ENCODE results near the gene KRTAP4-4. TPM values are rescaled to one million over a fixed set of nuclear protein-coding genes. Genes with fewer than 3 reads are reported as not detected.
"Not testable (repeated sequence)": the region's sequence is repeated elsewhere in the genome, so short reads cannot be mapped to it uniquely, and the experiment has no call there.

Gene KRTAP4-4
- total RNA-seq, 1 donor from 2014 or later, result not detected

- intact Hi-C loops (cut with DNase I), result no loop called here
- DNase-seq (ENCODE audit: low spot score), result no peak
Measured at GRCh38 chr17:41118721-41119120, 41.8 kb downstream of the KRTAP4-4 start.

- DNase-seq (ENCODE audit: low spot score); intact Hi-C loops (cut with DNase I): not testable (repeated sequence)
Measured at GRCh38 chr17:41117846-41118386, 42.6 kb downstream of the KRTAP4-4 start, which contains the start of gene KRTAP4-11. KRTAP4-11 (minus strand) TSS chr17:41118373; CDS start chr17:41118315, 58 bp downstream.

- no peak for DNase-seq (ENCODE audit: low spot score)
- intact Hi-C loops (cut with DNase I), result no loop called here
Measured at GRCh38 chr17:41116297-41116696, 44.3 kb downstream of the KRTAP4-4 start.

- intact Hi-C loops (cut with DNase I), result no loop called here
- DNase-seq (ENCODE audit: low spot score), result no peak
Measured at GRCh38 chr17:41111151-41111885, 49.2 kb downstream of the KRTAP4-4 start.

Other genes with a start within 250 kb of the KRTAP4-4 start
- 0.13 TPM for gene KRT23, start 223.1 kb downstream of the KRTAP4-4 start, total RNA-seq
- gene KRT39, start 193.8 kb downstream of the KRTAP4-4 start, total RNA-seq, result not detected
- gene KRT40, start 176.4 kb downstream of the KRTAP4-4 start, total RNA-seq, result not detected
- gene KRTAP3-3, start 166.6 kb downstream of the KRTAP4-4 start, total RNA-seq, result not detected
- gene KRTAP3-2, start 160.8 kb downstream of the KRTAP4-4 start, total RNA-seq, result not detected
- gene KRTAP3-1, start 151.6 kb downstream of the KRTAP4-4 start, total RNA-seq, result not detected
- gene KRTAP1-5, start 133.5 kb downstream of the KRTAP4-4 start, total RNA-seq, result not detected
- not detected for gene KRTAP1-4, start 130.6 kb downstream of the KRTAP4-4 start, total RNA-seq
- gene KRTAP1-3, start 125.9 kb downstream of the KRTAP4-4 start, total RNA-seq, result not detected
- gene KRTAP1-1, start 119.3 kb downstream of the KRTAP4-4 start, total RNA-seq, result not detected
- not detected for gene KRTAP2-1, start 113.4 kb downstream of the KRTAP4-4 start, total RNA-seq
- not detected for gene KRTAP2-2, start 105.5 kb downstream of the KRTAP4-4 start, total RNA-seq
- not detected for gene KRTAP2-3, start 100.6 kb downstream of the KRTAP4-4 start, total RNA-seq
- not detected for gene KRTAP2-4, start 94.9 kb downstream of the KRTAP4-4 start, total RNA-seq
- not detected for gene KRTAP4-7, start 76.6 kb downstream of the KRTAP4-4 start, total RNA-seq
- gene KRTAP4-8, start 62.6 kb downstream of the KRTAP4-4 start, total RNA-seq, result not detected
- gene KRTAP4-16, start 58.5 kb downstream of the KRTAP4-4 start, total RNA-seq, result not detected
- not detected for gene KRTAP4-9, start 55.4 kb downstream of the KRTAP4-4 start, total RNA-seq
- not detected for gene KRTAP4-11, start 42.4 kb downstream of the KRTAP4-4 start, total RNA-seq
- gene KRTAP4-12, start 36.6 kb downstream of the KRTAP4-4 start, total RNA-seq, result not detected
- gene KRTAP4-6, start 20.2 kb downstream of the KRTAP4-4 start, total RNA-seq, result not detected
- not detected for gene KRTAP4-5, start 10.9 kb downstream of the KRTAP4-4 start, total RNA-seq
- not detected for gene KRTAP4-3, start 7.5 kb upstream of the KRTAP4-4 start, total RNA-seq
- not detected for gene KRTAP4-2, start 17.5 kb upstream of the KRTAP4-4 start, total RNA-seq
- not detected for gene KRTAP4-1, start 24.2 kb upstream of the KRTAP4-4 start, total RNA-seq
- not detected for gene KRTAP9-1, start 29.1 kb upstream of the KRTAP4-4 start, total RNA-seq
- not detected for gene KRTAP9-2, start 65.9 kb upstream of the KRTAP4-4 start, total RNA-seq
- gene KRTAP9-3, start 71.7 kb upstream of the KRTAP4-4 start, total RNA-seq, result not detected
- gene KRTAP9-8, start 77.3 kb upstream of the KRTAP4-4 start, total RNA-seq, result not detected
- not detected for gene KRTAP9-4, start 88.9 kb upstream of the KRTAP4-4 start, total RNA-seq
- not detected for gene KRTAP9-9, start 94.6 kb upstream of the KRTAP4-4 start, total RNA-seq
- not detected for gene KRTAP9-6, start 104.6 kb upstream of the KRTAP4-4 start, total RNA-seq
- gene KRTAP9-7, start 115.0 kb upstream of the KRTAP4-4 start, total RNA-seq, result not detected
- gene KRTAP29-1, start 142.1 kb upstream of the KRTAP4-4 start, total RNA-seq, result not detected
- gene KRTAP16-1, start 148.6 kb upstream of the KRTAP4-4 start, total RNA-seq, result not detected
- not detected for gene KRTAP17-1, start 155.0 kb upstream of the KRTAP4-4 start, total RNA-seq
- gene KRT33A, start 190.1 kb upstream of the KRTAP4-4 start, total RNA-seq, result not detected
- not detected for gene KRT33B, start 209.1 kb upstream of the KRTAP4-4 start, total RNA-seq
- gene KRT34, start 221.6 kb upstream of the KRTAP4-4 start, total RNA-seq, result not detected
- not detected for gene KRT31, start 236.9 kb upstream of the KRTAP4-4 start, total RNA-seq